KMS-11 (cell line): ENCODE results near the gene ANKDD1A.

ENCODE experiments used
- H2AFZ ChIP-seq: fragments of 200-600 bp; sonication (generic); 2 replicates; pipeline ENCODE4 v1.6.1; 2016; ENCODE audit warnings: antibody characterized with exemption, mixed run types, low read depth
- H3K27ac ChIP-seq: fragments of 200-600 bp; sonication (generic); 2 replicates; pipeline ENCODE4 v1.6.1; 2016; ENCODE audit warnings: mild to moderate bottlenecking, mixed run types
- H3K27me3 ChIP-seq: fragments of 200-600 bp; sonication (generic); 2 replicates; pipeline ENCODE4 v1.6.1; 2017; ENCODE audit warnings: mild to moderate bottlenecking, low read depth, mixed run types, moderate library complexity; ENCODE audit not compliant: insufficient read depth
- H3K36me3 ChIP-seq: fragments of 200-600 bp; sonication (generic); 2 replicates; pipeline ENCODE4 v1.6.1; 2017; ENCODE audit warnings: mild to moderate bottlenecking, mixed run types; ENCODE audit not compliant: insufficient read depth
- H3K4me1 ChIP-seq: fragments of 200-600 bp; sonication (generic); 2 replicates; pipeline ENCODE4 v1.6.1; 2016; ENCODE audit warnings: mild to moderate bottlenecking, low read depth, mixed run types; ENCODE audit not compliant: poor library complexity, severe bottlenecking
- H3K4me2 ChIP-seq: fragments of 200-600 bp; sonication (generic); 2 replicates; pipeline ENCODE4 v1.7.0; 2016; ENCODE audit warnings: mild to moderate bottlenecking, mixed run types
- H3K4me3 ChIP-seq: fragments of 200-600 bp; sonication (generic); IDR thresholded peaks from 2 replicates; pipeline ENCODE4 v1.6.1; 2017; ENCODE audit warnings: low read depth, low read length, mixed read lengths; ENCODE audit not compliant: insufficient read depth
- H3K79me2 ChIP-seq: fragments of 200-600 bp; sonication (generic); 2 replicates; pipeline ENCODE4 v1.6.1; 2016; ENCODE audit warnings: low read depth, mixed run types; ENCODE audit not compliant: insufficient read depth
- H3K9ac ChIP-seq: fragments of 200-600 bp; sonication (generic); 2 replicates; pipeline ENCODE4 v1.6.1; 2016; ENCODE audit warnings: mild to moderate bottlenecking, mixed run types
- H4K20me1 ChIP-seq: fragments of 200-600 bp; sonication (generic); 2 replicates; pipeline ENCODE4 v1.6.1; 2016; ENCODE audit warnings: mild to moderate bottlenecking, mixed run types; ENCODE audit not compliant: insufficient read depth
- TF ChIP-seq, protein P1 (sequence below): fragments of 200-600 bp; sonication (generic); conservative IDR thresholded peaks from 2 replicates; pipeline ENCODE4 v1.6.1; 2017; ENCODE audit warnings: low read depth, mild to moderate bottlenecking, antibody characterized with exemption, low read length, moderate library complexity, mixed read lengths

ANKDD1A gene

GRCh38 chr15:64997066-64997465, 85.4 kb downstream of the ANKDD1A start:
- no peaks in the 10 kb centered on the region for H3K36me3 ChIP-seq
- no peak overlapping the region for H3K27ac ChIP-seq
- H4K20me1 ChIP-seq = no peaks in the 10 kb centered on the region
- no peaks in the 10 kb centered on the region for H3K27me3 ChIP-seq
- H3K4me3 ChIP-seq = no peak overlapping the region
- TF ChIP-seq, protein P1, sequence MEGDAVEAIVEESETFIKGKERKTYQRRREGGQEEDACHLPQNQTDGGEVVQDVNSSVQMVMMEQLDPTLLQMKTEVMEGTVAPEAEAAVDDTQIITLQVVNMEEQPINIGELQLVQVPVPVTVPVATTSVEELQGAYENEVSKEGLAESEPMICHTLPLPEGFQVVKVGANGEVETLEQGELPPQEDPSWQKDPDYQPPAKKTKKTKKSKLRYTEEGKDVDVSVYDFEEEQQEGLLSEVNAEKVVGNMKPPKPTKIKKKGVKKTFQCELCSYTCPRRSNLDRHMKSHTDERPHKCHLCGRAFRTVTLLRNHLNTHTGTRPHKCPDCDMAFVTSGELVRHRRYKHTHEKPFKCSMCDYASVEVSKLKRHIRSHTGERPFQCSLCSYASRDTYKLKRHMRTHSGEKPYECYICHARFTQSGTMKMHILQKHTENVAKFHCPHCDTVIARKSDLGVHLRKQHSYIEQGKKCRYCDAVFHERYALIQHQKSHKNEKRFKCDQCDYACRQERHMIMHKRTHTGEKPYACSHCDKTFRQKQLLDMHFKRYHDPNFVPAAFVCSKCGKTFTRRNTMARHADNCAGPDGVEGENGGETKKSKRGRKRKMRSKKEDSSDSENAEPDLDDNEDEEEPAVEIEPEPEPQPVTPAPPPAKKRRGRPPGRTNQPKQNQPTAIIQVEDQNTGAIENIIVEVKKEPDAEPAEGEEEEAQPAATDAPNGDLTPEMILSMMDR = no peak
- peaks cover 8% of the 10 kb centered on the region for H3K4me1 ChIP-seq
- no peak overlapping the region for H2AFZ ChIP-seq
- H3K4me2 ChIP-seq = no peak overlapping the region
- H3K9ac ChIP-seq = no peak overlapping the region
- no peaks in the 10 kb centered on the region for H3K79me2 ChIP-seq

- Histone ChIP-seq H3K4me1 (peaks cover 8% of the 10 kb centered on the region), H3K4me3 (no peak overlapping the region), H2AFZ (no peak overlapping the region)
Observed at GRCh38 chr15:64997745-64998375, 86.2 kb downstream of the ANKDD1A start.

DNA sequence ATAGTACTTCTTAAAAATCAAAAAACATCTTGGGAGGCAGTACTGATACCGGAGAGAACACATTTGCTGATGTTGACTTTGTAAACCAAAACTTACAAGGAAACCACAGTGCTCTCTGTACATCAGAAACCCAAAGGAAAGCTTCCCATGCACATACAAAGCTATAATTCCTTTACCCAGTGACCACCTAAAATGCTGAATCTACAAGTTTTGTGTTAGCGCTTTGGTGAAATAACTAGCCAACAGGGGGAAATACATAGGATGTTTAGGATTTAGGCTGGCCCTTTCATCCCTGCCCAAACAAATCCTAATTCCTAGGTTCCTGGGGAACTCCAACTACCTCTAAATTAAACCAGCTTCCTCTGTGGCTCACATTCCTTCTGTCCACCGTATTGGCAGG, 93.3 kb downstream of the ANKDD1A start:
- H2AFZ ChIP-seq = no peak overlapping the region
- no peaks in the 10 kb centered on the region for H3K27me3 ChIP-seq
- no peaks in the 10 kb centered on the region for H3K79me2 ChIP-seq
- H4K20me1 ChIP-seq = no peaks in the 10 kb centered on the region
- no peak overlapping the region for H3K9ac ChIP-seq
- peaks cover 19% of the 10 kb centered on the region for H3K4me1 ChIP-seq
- H3K36me3 ChIP-seq = no peaks in the 10 kb centered on the region
- no peak overlapping the region for H3K4me3 ChIP-seq
- TF ChIP-seq, protein P1 = no peak
- H3K27ac ChIP-seq = no peak overlapping the region
- peak overlapping the region; percentile 5; the same call in 1 of the 2 replicates for H3K4me2 ChIP-seq

More at GRCh38 chr15:64997745-64998375, 86.2 kb downstream of the ANKDD1A start:
- Histone ChIP-seq H3K9ac (no peak overlapping the region), H3K36me3 (no peaks in the 10 kb centered on the region), H3K4me2 (no peak overlapping the region), H3K27ac (no peak overlapping the region), H3K27me3 (no peaks in the 10 kb centered on the region), H4K20me1 (no peaks in the 10 kb centered on the region), H3K79me2 (no peaks in the 10 kb centered on the region)
- TF ChIP-seq, protein P1 = no peak

DNA sequence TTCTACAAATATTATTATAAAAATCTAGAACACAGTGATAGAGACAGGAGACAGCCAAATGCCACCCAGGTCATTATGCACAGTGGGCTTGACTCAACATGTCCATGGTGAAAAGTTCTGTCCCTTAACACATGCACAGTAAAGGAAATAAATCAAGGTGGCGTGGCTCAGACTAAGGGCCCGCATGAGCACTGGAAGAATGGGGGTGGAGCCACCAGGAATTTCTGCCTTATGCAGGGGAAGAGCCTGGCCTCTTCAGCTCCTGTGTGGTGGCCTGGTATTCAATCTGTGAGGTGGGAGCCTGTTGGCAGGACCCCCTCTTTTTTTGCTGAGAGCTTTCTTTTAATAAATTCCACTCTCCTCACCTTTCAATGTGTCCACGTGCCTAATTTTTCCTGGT, 95.2 kb downstream of the ANKDD1A start:
- Histone ChIP-seq H3K4me3 (no peak overlapping the region), H3K36me3 (no peaks in the 10 kb centered on the region), H3K4me1 (peaks cover 19% of the 10 kb centered on the region), H3K4me2 (no peak overlapping the region), H3K79me2 (no peaks in the 10 kb centered on the region), H4K20me1 (no peaks in the 10 kb centered on the region), H2AFZ (no peak overlapping the region), H3K27ac (no peak overlapping the region), H3K27me3 (no peaks in the 10 kb centered on the region), H3K9ac (no peak overlapping the region)
- TF ChIP-seq, protein P1 = no peak
